HepG2 (cell line): ENCODE results near the gene CHRM5. TPM values are rescaled to one million over a fixed set of nuclear protein-coding genes. Genes with fewer than 3 reads are reported as not detected.

Experiments used
- ATAC-seq: fragments of 200-7000 bp; cut with Tn5 transposase; 3 replicates; pipeline ENCODE4 v1.9.1; 2020; ENCODE audit warnings: mild to moderate bottlenecking, moderate library complexity
- BruUV-seq: library from RNA; stranded (reverse); fragments of 400-500 nt; replicated peaks from 2 replicates; lab custom pipeline; 2021; lab: Mats Ljungman, UMichigan
- CTCF ChIA-PET: fragments of 300-600 bp; formaldehyde crosslinking; extraction: SDS; loops from one replicate; lab custom pipeline; 2021; ENCODE audit warnings: low total read pairs, inconsistent platforms, low intra/inter-chr PET ratio; lab: Yijun Ruan, JAX
- POLR2A ChIA-PET: fragments of 350-600 bp; sonication (Branson Sonifier 250); formaldehyde crosslinking; loops from one replicate; lab custom pipeline; 2020; ENCODE audit warnings: antibody characterized with exemption, inconsistent platforms; lab: Yijun Ruan, JAX
- DNase-seq: peaks from one replicate; pipeline ENCODE4 v3.0.0-alpha.2; 2015; ENCODE audit warnings: low spot score
- FAIRE-seq: peaks from 3 replicates; lab custom pipeline; 2011; peaks lifted over from hg19 to GRCh38; lab: Jason Lieb, UNC
- H2AFZ ChIP-seq: one replicate; pipeline ENCODE4 v1.6.1; 2011; ENCODE audit warnings: low read length, inconsistent platforms
- H3K27ac ChIP-seq: fragments of 300-600 bp; 3 replicates; pipeline ENCODE4 v1.8.0; 2011; ENCODE audit warnings: mixed run types, mild to moderate bottlenecking, mixed read lengths, low read length, inconsistent platforms; ENCODE audit not compliant: insufficient read depth; ENCODE audit errors: extremely low read length
- H3K27me3 ChIP-seq, 2 experiments: fragments of 200-600 bp in 1 of 2; 2 replicates in 1 of 2; 3 replicates in 1 of 2; pipeline versions ENCODE4 v1.6.0 to v1.8.0; 2011; ENCODE audit warnings: low read length in 2 of 2, mild to moderate bottlenecking in 2 of 2, moderate library complexity in 2 of 2, inconsistent platforms in 1 of 2; ENCODE audit not compliant: insufficient read depth in 2 of 2, control insufficient read depth in 1 of 2
- H3K36me3 ChIP-seq, 2 experiments: fragments of 200-600 bp in 1 of 2; replicated peaks in 1 of 2; 2 replicates in 1 of 2; 3 replicates in 1 of 2; pipeline versions ENCODE4 v1.5.1 to v1.8.0; 2011; ENCODE audit warnings: low read length in 2 of 2, inconsistent platforms in 1 of 2; ENCODE audit not compliant: insufficient read depth in 2 of 2, control insufficient read depth in 1 of 2
- H3K4me1 ChIP-seq: 2 replicates; pipeline ENCODE4 v1.5.1; 2012; ENCODE audit warnings: low read length, inconsistent platforms; ENCODE audit not compliant: insufficient read depth
- H3K4me2 ChIP-seq: 2 replicates; pipeline ENCODE4 v1.6.0; 2011; ENCODE audit warnings: low read depth, low read length, inconsistent platforms
- H3K4me3 ChIP-seq, 3 experiments: fragments of 200-600 bp in 1 of 3; sonication (generic), shearing (Covaris generic) in 1 of 3; replicated peaks in 1 of 3; 2 replicates each; pipeline ENCODE4 v1.5.1; 2011 to 2016; ENCODE audit warnings: low read length in 3 of 3, inconsistent platforms in 2 of 3, low read depth in 2 of 3, mild to moderate bottlenecking in 2 of 3, control low read depth in 1 of 3, mixed read lengths in 1 of 3; ENCODE audit not compliant: insufficient read depth in 1 of 3
- H3K79me2 ChIP-seq: one replicate; pipeline ENCODE4 v1.6.1; 2011; ENCODE audit warnings: low read length, inconsistent platforms; ENCODE audit not compliant: insufficient read depth
- H3K9ac ChIP-seq: 2 replicates; pipeline ENCODE4 v1.6.0; 2011; ENCODE audit warnings: mild to moderate bottlenecking, low read depth, low read length, inconsistent platforms; ENCODE audit not compliant: insufficient read depth
- H3K9me3 ChIP-seq: 2 replicates; pipeline ENCODE4 v1.5.1; 2012; ENCODE audit warnings: mild to moderate bottlenecking, low read length
- H4K20me1 ChIP-seq: 2 replicates; pipeline ENCODE4 v1.6.0; 2011; ENCODE audit warnings: inconsistent platforms, mild to moderate bottlenecking, low read length, moderate library complexity; ENCODE audit not compliant: insufficient read depth
- ESRRA ChIP-seq: sonication (generic); formaldehyde crosslinking; IDR thresholded peaks from 2 replicates; pipeline ENCODE4 v1.5.1; 2020; ENCODE audit warnings: mild to moderate bottlenecking, low read depth, missing genetic modification reagents
- GATA4 ChIP-seq: sonication (generic); IDR thresholded peaks from 2 replicates; pipeline ENCODE4 v1.6.1; 2016; ENCODE audit warnings: antibody characterized with exemption, low read depth, borderline replicate concordance
- KLF16 ChIP-seq, 2 experiments: sonication (generic) in 1 of 2; formaldehyde crosslinking in 1 of 2; IDR thresholded peaks; 2 replicates each; pipeline versions ENCODE4 v1.6.1 to v1.8.0; 2016 to 2023; ENCODE audit warnings: missing genetic modification reagents in 2 of 2, missing compliant biosample characterization in 1 of 2
- MTF2 ChIP-seq: sonication (generic); formaldehyde crosslinking; IDR thresholded peaks from 2 replicates; pipeline ENCODE4 v1.5.0; 2020; ENCODE audit warnings: missing genetic modification reagents, borderline replicate concordance
- RFXAP ChIP-seq: sonication (generic); formaldehyde crosslinking; IDR thresholded peaks from 2 replicates; pipeline ENCODE4 v1.4.0; 2020; ENCODE audit warnings: missing genetic modification reagents, borderline replicate concordance
- SAP130 ChIP-seq: IDR thresholded peaks from 2 replicates; pipeline ENCODE4 v1.6.1; 2016; ENCODE audit warnings: low read depth
- SNAPC2 ChIP-seq: sonication (generic); formaldehyde crosslinking; IDR thresholded peaks from 2 replicates; pipeline ENCODE4 v1.8.1; 2022; ENCODE audit warnings: mild to moderate bottlenecking, missing genetic modification reagents
- SUZ12 ChIP-seq: fragments of 150-350 bp; IDR thresholded peaks from 2 replicates; pipeline ENCODE4 v1.6.1; 2014; ENCODE audit warnings: low read depth, low read length
- ZBTB7A ChIP-seq: sonication (generic); formaldehyde crosslinking; IDR thresholded peaks from 2 replicates; pipeline ENCODE4 v1.8.0; 2022; ENCODE audit warnings: mild to moderate bottlenecking, missing genetic modification reagents
- ZBTB7B ChIP-seq: sonication (generic); formaldehyde crosslinking; IDR thresholded peaks from 2 replicates; pipeline ENCODE4 v1.4.0; 2020; ENCODE audit warnings: missing genetic modification reagents
- ZIK1 ChIP-seq: sonication (generic); formaldehyde crosslinking; IDR thresholded peaks from 2 replicates; pipeline ENCODE4 v1.5.0; 2020; ENCODE audit warnings: mild to moderate bottlenecking, low read depth, missing genetic modification reagents, borderline replicate concordance
- ZNF12 ChIP-seq: sonication (generic); formaldehyde crosslinking; IDR thresholded peaks from 2 replicates; pipeline ENCODE4 v1.5.0; 2020; ENCODE audit warnings: missing genetic modification reagents
- ZNF20 ChIP-seq: sonication (generic); formaldehyde crosslinking; IDR thresholded peaks from 2 replicates; pipeline ENCODE4 v1.4.0; 2020; ENCODE audit warnings: mild to moderate bottlenecking, moderate library complexity, missing genetic modification reagents
- ZNF382 ChIP-seq: sonication (generic); formaldehyde crosslinking; IDR thresholded peaks from 2 replicates; pipeline ENCODE4 v1.5.0; 2020; ENCODE audit warnings: missing genetic modification reagents, mild to moderate bottlenecking, borderline replicate concordance
- ZNF557 ChIP-seq: sonication (generic); formaldehyde crosslinking; IDR thresholded peaks from 2 replicates; pipeline ENCODE4 v1.4.0; 2020; ENCODE audit warnings: missing genetic modification reagents
- ZNF563 ChIP-seq: sonication (generic); formaldehyde crosslinking; IDR thresholded peaks from 2 replicates; pipeline ENCODE4 v1.8.0; 2022; ENCODE audit warnings: mild to moderate bottlenecking, moderate library complexity, missing genetic modification reagents
- ZNF670 ChIP-seq: sonication (generic); formaldehyde crosslinking; IDR thresholded peaks from 2 replicates; pipeline ENCODE4 v1.8.0; 2022; ENCODE audit warnings: mild to moderate bottlenecking, missing genetic modification reagents, borderline replicate concordance
- WGBS: methylation state at CpG from one replicate; pipeline ENCODE4 v1.1.6; 2017; ENCODE audit warnings: low lambda C conversion rate; 5-methylcytosine and 5-hydroxymethylcytosine counted together
- in situ Hi-C: cut with HindIII; loops from 2 replicates; pipeline ENCODE4 v1.10.0; 2017; ENCODE audit warnings: low pct_unique_long_range_greater_than_20kb; ENCODE audit not compliant: extremely low pct_ligation_motif_present
- intact Hi-C: fragments of 100-400 bp; cut with micrococcal nuclease; formaldehyde crosslinking; loops from one replicate; pipeline ENCODE4 v1.10.0; 2022; ENCODE audit not compliant: unreplicated experiment
- polyA plus RNA-seq, 8 experiments: library from polyadenylated mRNA; depleted of rRNA in 3 of 8; stranded (reverse) in 7 of 8; unstranded in 1 of 8; fragments of >200 nt; fragmentation: Illumina TruSeq in 4 of 8; extraction: Trizol in 4 of 8; gene quantifications; 2 replicates each; pipeline versions ENCODE4 v1.2.1 to v1.2.3, GENCODE V29; 2011 to 2016; ENCODE audit warnings: low read depth in 4 of 8, missing spikeins in 1 of 8, mixed read lengths in 1 of 8; ENCODE audit not compliant: insufficient read depth in 1 of 8
- total RNA-seq, 5 experiments: library from RNA; depleted of rRNA; stranded (reverse); fragments of >200 nt; fragmentation: Illumina TruSeq; extraction: Trizol; gene quantifications; 2 replicates each; pipeline ENCODE4 v1.2.3, GENCODE V29; 2016; ENCODE audit warnings: low read depth in 1 of 5
- TF ChIP-seq, protein P1 (sequence below), 2 experiments: sonication (generic) in 1 of 2; formaldehyde crosslinking in 1 of 2; IDR thresholded peaks; 2 replicates each; pipeline versions ENCODE4 v1.6.1 to v1.9.0; 2014 to 2022; ENCODE audit warnings: antibody characterized with exemption in 1 of 2, borderline replicate concordance in 1 of 2, inconsistent platforms in 1 of 2, low read depth in 1 of 2, missing genetic modification reagents in 1 of 2
- TF ChIP-seq, protein P2 (sequence below): sonication (generic); formaldehyde crosslinking; IDR thresholded peaks from 2 replicates; pipeline ENCODE4 v1.8.1; 2023; ENCODE audit warnings: missing genetic modification reagents, mild to moderate bottlenecking, borderline replicate concordance

CHRM5 gene
- total and polyA plus RNA-seq, 2 of the 13 experiments (the other 11 are each of a cell fraction or from before 2014, with no cell fraction given), result not detected

DNA sequence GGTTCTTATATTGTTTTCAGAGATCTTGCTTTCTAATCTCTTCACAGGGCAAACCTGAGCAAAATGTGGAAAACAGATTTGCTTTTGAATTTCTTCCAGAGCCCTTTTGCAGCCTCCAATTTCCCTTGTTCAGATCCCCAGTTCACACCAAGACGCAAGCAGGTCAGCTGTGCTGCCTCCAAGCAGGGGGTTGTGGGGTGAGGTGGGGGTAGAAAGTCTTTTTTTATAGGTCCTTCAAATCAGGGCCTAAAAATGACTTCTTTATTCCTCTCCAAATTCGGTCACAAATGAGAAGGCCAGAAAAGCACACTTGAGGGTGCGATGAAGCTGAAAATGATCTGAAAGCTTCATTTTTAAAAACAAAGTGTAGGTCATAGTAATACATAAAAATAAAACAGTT is 97.0 kb downstream of the CHRM5 start (continued):
- TF ChIP-seq ZNF20 (no peak), ZNF670 (no peak), ESRRA (no peak), SUZ12 (no peak)
- TF ChIP-seq, protein P1, sequence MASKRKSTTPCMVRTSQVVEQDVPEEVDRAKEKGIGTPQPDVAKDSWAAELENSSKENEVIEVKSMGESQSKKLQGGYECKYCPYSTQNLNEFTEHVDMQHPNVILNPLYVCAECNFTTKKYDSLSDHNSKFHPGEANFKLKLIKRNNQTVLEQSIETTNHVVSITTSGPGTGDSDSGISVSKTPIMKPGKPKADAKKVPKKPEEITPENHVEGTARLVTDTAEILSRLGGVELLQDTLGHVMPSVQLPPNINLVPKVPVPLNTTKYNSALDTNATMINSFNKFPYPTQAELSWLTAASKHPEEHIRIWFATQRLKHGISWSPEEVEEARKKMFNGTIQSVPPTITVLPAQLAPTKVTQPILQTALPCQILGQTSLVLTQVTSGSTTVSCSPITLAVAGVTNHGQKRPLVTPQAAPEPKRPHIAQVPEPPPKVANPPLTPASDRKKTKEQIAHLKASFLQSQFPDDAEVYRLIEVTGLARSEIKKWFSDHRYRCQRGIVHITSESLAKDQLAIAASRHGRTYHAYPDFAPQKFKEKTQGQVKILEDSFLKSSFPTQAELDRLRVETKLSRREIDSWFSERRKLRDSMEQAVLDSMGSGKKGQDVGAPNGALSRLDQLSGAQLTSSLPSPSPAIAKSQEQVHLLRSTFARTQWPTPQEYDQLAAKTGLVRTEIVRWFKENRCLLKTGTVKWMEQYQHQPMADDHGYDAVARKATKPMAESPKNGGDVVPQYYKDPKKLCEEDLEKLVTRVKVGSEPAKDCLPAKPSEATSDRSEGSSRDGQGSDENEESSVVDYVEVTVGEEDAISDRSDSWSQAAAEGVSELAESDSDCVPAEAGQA (IDR thresholded peaks at IDR 0.05; ENCODE audit: low read depth), result no peak
- TF ChIP-seq, protein P1 (CRISPR knock-in tag; IDR thresholded peaks at IDR 0.05; ENCODE audit: borderline replicate concordance), result no peak
- TF ChIP-seq, all 625 proteins: peak for 0

DNA sequence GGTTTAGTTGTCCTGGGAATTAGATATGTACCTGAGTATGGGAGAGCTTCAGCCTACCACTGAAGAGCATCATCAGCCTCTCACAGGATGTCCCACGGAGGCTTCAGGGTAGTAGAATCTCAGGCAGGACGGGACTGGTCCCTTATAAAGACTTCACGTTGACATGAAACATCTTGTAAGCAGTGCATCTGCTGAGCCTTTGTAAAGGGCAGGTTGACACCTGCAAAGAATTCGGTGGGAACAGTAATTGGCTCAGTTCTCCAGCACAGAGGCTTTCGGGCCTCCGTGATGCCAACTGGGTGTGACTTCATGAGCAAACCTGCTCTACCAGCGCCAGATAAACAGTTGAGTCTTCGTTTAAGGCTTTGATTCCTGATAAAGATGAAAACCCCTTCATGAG is 97.6 kb downstream of the CHRM5 start:
- no peaks in the 10 kb centered on the region for H3K36me3 ChIP-seq
- POLR2A ChIA-PET, result no interaction called here
- TF ChIP-seq, protein P2, sequence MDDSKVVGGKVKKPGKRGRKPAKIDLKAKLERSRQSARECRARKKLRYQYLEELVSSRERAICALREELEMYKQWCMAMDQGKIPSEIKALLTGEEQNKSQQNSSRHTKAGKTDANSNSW (CRISPR knock-in tag), result no peak
- no peak for TF ChIP-seq ZNF557 (CRISPR knock-in tag)
- TF ChIP-seq SAP130 (CRISPR knock-in tag), result no peak
- no peak for TF ChIP-seq ZNF563 (CRISPR knock-in tag)
- no peak for TF ChIP-seq ZIK1
- no peak for TF ChIP-seq GATA4
- no peak for TF ChIP-seq MTF2
- TF ChIP-seq ZNF12 (CRISPR knock-in tag), result no peak
- no peak for TF ChIP-seq ZNF382
- no peak for TF ChIP-seq ZBTB7A (CRISPR knock-in tag)
- TF ChIP-seq ZBTB7B (CRISPR knock-in tag), result no peak
- no peak for TF ChIP-seq SNAPC2 (CRISPR knock-in tag)
- TF ChIP-seq KLF16 (CRISPR knock-in tag; IDR thresholded peaks at IDR 0.05), result no peak
- TF ChIP-seq RFXAP (CRISPR knock-in tag), result no peak
- TF ChIP-seq, all 625 proteins: peak for 0
- no TSS peak for BruUV-seq
- CTCF ChIA-PET, result no interaction called here
- no peaks in the 10 kb centered on the region for H3K79me2 ChIP-seq
- in situ Hi-C loops, result loop anchor here (25.0 kb wide), 2 partner anchors 296 to 521 kb away; partner anchors contain the start of genes GOLGA8B and LPCAT4
- H3K27me3 ChIP-seq, result no peaks in the 10 kb centered on the region
- ATAC-seq, result no peak
- no peaks in the 10 kb centered on the region for H3K4me1 ChIP-seq
- H3K9ac ChIP-seq, result no peak overlapping the region
- H3K4me2 ChIP-seq, result no peak overlapping the region
- H3K4me3 ChIP-seq, result no peak overlapping the region
- 50% methylated on average over 7 of the region's 8 CpGs for WGBS
- intact Hi-C loops, result no loop called here
- no peak for FAIRE-seq
- no peaks in the 10 kb centered on the region for H4K20me1 ChIP-seq
- H3K9me3 ChIP-seq, result no peaks in the 10 kb centered on the region
- no peak overlapping the region for H2AFZ ChIP-seq
- DNase-seq, result no peak
- H3K27ac ChIP-seq, result no peak overlapping the region
